Transverse colon (tissue), 4 donors: ENCODE results near the gene SH2B2.
"Not testable (repeated sequence)": the region's sequence is repeated elsewhere in the genome, so short reads cannot be mapped to it uniquely, and the experiment has no call there.

Source experiments
- CTCF ChIP-seq, 5 experiments: fragments of 200-600 bp in 3 of 5; fragments of 450-650 bp in 2 of 5; sonication (generic) in 3 of 5; IDR thresholded peaks; 1 replicate in 2 of 5; 2 replicates in 3 of 5; pipeline ENCODE4 v1.5.1; 2016 to 2017; ENCODE audit warnings: antibody characterized with exemption in 5 of 5, inconsistent platforms in 3 of 5, mild to moderate bottlenecking in 2 of 5, moderate library complexity in 1 of 5
- POLR2A ChIP-seq: fragments of 450-650 bp; IDR thresholded peaks from one replicate; pipeline ENCODE4 v1.6.1; 2016; ENCODE audit warnings: antibody characterized with exemption, mild to moderate bottlenecking, moderate library complexity
- POLR2AphosphoS5 ChIP-seq, 3 donors: sonication (generic); formaldehyde crosslinking; IDR thresholded peaks; one replicate each; pipeline ENCODE4 v1.6.1; 2016; ENCODE audit warnings: antibody characterized with exemption in 3 of 3

- not testable (repeated sequence) for TF ChIP-seq CTCF (IDR thresholded peaks at IDR 0.05); POLR2AphosphoS5 (IDR thresholded peaks at IDR 0.05); POLR2A
Observed at GRCh38 chr7:102340599-102341368, 54.1 kb downstream of the SH2B2 start.
